Left renal pelvis (tissue), 4 donors: ENCODE results near the gene EFHC1. TPM values are rescaled to one million over a fixed set of nuclear protein-coding genes. Genes with fewer than 3 reads are reported as not detected.
"Not testable (repeated sequence)": the region's sequence is repeated elsewhere in the genome, so short reads cannot be mapped to it uniquely, and the experiment has no call there.

Experiments
- DNase-seq, 4 donors: peaks; one replicate each; pipeline ENCODE4 v3.0.0-alpha.2; 2013; ENCODE audit warnings: low read depth in 4 of 4, low spot score in 3 of 4
- polyA plus RNA-seq, 4 donors: library from polyadenylated mRNA; unstranded; fragments of 120-200 nt; gene quantifications; one replicate each; pipeline ENCODE4 v1.2.1, GENCODE V29; 2013; ENCODE audit not compliant: insufficient read length in 4 of 4

Gene EFHC1
- polyA plus RNA-seq, 4 donors, result 40.8 to 61.1 (median 56.8) TPM

DNA sequence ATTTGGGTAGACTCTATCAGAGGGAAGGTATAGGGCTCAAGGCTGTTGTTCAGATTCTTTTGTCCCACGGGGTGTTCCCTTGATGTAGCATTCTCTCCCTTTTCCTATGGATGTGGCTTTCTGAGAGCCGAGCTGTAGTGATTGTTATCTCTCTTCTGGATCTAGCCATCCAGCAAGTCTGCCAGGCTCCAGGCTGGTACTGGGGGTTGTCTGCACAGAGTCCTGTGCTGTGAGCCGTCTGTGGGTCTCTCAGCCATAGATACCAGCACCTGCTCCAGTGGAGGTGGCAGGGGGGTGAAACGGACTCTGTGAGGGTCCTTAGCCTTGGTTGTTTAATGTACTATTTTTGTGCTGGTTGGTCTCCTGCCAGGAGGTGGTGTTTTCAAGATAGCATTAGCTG, 13.2 kb downstream of the EFHC1 start:
- not testable (repeated sequence) for DNase-seq

DNA sequence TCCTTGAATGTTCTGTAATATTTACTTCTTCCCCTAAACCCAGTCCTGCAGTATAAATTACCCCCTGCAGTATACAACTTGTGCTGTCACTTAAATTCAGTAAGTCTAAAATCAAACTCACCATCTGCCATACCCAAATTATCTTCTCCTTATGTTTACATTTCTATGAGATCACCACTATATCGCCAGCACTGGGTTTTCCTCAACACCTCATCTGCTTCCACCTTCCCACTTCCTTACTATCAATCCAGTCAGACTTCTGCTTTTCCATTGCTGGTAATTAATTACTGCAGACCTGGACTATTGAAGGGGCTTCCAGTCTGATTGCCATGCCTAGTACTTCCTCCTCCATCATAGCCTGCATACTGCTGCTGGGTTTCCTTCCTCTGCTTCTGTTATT, 15.2 kb downstream of the EFHC1 start:
- DNase-seq, result no peak

DNA sequence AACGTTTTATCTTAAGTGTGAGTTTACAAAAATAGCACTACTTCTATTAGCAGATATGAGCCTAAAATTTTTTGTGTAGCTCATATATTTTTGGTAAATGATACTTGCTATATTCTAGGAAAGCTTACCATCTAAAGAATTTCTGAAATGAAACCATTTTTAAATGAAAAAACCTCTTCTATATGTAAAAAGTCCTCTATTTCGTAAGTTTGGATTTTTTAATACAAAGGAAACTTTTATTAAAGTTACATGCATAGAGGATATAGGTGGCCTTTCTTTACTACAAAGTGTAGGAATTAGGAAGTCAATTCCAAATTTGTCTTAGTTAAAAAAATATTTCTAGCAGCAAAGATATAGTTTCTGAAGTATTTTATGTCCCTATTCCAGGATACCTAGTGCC, 18.8 kb downstream of the EFHC1 start:
- DNase-seq, result no peak

DNA sequence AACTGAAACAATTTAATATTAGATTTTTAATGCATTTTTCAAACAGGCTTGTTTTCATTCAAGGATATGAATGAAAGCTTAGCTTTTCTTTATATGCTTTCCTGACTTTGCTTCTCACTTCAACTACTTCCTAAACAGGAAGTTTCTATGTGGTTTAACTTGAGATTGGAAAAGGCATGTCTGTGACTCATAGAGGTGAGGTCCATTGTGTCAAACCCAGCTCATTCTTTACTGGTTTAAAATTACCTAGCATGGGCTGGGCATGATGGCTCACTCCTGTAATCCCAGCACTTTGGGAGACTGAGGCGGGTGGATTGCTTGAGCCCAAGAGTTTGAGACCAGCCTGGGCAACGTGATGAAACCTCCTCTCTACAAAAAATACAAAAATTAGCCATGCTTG, 34.4 kb downstream of the EFHC1 start:
- no peak for DNase-seq

DNA sequence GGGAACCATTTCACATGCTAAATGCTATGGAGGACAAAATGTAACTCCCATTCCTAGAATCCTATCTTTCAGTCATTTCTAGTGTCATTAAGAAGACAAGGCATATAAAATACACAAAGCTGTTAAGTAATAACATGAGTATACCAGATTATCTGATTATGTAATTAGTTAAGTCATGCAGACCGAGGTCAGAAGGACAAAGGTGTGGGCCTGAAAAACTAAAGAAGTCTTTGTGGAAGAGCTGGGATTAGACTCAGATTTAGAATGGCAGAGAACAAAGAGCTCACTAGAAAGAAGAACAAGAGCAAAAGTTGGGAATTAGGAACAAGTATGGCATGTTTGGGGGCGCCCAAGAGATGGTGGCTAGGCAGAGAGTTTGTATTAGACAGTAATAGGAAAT, 37.0 kb downstream of the EFHC1 start:
- no peak for DNase-seq

DNA sequence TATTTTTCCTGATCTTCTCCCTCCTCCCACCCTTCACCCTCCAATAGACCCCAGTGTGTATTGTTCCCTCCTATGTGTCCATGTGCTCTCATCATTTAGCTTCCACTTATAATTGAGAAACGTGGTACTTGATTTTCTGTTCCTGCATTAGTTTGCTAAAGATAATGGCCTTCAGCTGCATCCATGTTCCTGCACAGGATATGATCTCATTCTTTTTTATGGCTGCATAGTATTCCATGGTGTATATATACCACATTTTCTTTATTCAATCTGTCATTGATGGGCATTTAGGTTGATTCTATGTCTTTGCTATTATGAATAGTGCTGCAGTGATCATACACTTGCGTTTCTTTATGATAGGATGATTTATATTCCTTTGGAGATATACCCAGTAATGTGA, 41.1 kb downstream of the EFHC1 start:
- not testable (repeated sequence) for DNase-seq

DNA sequence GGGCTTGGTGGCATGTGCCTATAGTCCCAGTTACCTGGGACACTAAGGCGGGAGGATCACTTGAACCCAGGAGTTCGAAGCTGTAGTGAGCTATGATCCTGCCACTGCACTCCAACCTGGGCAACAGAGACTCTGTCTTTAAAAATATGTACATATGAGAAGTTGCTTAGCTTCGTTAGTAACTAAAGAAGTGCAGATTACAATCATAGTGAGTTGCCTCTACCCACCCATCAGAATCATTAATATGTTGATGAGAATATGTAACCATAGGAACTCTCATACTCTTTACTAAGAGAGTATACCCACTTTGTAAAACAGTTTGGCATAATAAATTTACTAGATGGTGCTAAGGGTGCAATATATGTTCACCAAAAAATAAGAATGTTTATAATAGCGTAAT, 54.0 kb downstream of the EFHC1 start:
- no peak for DNase-seq

DNA sequence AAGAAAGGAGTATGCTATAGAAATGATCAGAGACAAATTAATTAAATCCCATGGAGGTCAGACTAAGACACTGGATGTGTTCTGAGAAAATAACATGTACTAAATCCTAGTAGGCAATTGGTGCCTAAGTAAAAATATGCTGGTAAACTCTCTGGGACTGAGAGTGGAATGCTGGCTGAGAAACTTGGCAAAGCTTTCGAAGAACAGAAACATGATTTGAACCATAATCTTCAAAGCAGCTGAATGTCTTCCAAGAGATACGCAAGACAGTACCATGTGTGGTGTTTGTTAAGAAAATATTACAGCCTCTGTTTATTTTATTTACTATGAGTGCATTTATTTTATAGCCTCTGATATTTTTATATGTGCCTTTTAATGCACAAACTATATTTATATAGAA, 55.2 kb downstream of the EFHC1 start:
- DNase-seq, result peak in 2 of 4 donors; percentile 4 to 6

DNA sequence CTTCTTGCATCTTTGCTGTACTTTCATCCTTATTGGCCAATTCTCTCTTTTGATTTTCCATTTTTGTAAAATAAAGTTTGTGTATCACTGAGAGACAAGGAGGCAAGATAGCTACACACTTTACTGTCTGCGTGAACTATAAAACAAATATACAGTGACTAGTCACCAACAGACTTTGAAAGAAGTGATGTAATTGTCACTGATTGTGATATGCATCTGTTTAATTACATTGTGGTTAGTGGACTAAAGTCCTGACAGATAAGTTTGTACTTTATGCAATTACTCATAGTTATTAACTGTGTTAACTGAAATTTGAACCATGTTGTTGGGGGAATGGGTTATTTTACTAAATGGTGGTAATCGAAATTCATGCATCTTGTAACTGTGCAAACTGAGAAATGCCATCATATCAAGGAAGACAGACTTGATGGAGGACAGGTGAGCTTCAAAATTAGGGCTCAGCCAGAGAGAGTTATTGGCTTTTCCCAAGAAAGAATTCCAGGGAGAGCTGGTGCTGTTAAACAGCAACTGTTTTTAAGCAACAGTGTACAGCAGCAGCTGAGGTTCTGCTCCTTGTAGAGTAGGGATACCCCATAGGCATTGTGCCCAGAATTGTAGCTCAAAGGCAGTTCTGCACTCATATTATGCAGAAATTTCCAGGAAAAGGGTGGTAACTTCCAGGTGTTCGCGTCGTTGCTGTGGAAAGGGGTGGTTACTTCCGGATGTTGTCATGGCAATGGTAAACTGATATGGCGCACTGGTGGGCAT, 62.9 kb downstream of the EFHC1 start:
- DNase-seq, result no peak

DNA sequence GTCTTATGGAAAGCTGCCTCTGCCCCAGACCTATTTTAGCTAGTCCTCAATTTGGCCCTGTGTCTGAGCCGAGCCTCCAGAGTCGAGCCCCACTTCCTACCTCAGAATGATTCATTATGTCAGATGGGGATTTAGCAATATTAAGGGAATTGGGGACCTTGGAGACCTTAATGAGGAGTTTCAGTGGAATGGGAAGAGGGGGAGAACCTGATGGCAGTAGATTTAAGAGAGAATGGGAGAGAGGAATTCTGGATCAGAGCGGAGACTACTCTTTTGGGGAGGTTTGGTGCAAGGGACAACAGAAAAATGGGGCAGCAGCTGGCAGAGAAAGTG, 63.5 kb downstream of the EFHC1 start:
- no peak for DNase-seq

DNA sequence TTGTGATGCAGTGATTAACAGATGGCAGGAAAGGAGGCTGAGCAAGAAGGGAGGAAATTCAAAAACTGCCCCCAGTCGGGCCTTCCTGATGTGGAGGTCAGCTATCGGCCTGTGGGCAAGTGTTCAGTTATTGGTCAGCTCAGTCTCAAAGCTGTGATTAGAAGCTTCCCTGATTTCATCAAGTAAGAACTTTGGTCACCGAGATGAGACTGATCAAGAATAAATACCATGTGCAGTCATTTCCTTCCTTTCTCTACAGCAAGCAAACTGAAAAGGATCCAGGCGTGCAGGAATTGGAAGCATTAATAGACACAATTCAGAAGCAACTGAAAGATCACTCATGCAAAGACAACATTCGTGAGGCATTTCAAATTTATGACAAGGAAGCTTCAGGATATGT, 69.7 kb downstream of the EFHC1 start:
- no peak for DNase-seq

DNA sequence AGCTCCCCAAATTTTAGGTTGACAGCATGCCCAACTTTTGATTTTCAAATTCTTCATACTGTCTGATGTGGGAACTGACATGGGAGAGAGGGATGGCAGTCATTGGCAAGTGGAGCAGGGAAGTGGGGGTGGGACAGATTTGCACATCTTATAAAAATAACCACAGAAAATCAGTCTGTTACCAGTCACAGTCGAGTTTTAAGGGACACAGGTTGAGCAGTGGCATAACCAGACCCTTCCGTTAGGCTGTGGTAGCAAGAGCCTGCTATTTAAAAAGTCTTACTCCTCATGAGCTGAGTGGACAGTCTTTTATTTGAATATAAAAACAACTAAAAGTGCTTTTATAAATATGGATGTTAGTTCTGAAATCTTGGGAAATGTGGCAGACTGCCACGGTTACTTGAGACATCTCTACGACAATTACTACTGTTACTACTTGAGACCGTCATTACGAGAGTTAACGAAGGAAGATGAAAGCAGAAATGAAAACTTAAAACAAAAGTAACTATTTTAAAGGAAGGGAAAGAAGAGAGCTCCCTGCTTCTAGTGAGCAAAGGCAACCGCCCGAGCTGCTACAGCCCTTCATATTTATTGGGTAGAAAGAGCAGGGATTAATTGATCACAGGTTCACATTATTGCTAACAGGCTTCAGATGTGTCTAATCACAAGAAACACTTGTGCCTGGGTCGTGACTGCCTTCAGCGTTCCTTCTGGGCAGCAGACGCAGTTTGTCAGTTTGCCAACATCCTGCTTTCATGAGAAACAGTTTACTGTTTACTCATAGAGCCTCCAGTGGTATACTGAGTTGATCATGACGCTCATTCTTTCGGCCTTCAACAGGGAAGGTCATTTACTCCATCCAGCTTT, 71.3 kb downstream of the EFHC1 start:
- no peak for DNase-seq

DNA sequence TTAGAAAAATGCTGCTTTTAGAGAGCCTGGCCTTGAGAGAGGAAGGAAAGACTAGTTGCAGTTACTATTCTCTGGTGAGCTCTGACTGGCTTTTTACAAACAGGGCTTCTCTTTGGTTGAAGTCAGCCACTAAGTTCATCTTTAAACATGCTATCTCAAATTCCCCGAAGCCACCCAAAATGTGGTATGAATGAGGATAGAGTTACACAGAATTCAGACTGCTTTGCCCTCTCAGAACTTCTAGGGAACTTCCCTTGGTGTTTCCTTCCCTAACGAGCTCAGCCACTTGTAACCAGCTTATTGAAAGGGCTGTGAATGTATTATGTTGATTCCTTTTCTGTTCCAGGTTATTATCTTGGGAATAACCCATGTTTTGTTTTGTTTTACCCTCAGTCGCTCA, 73.5 kb downstream of the EFHC1 start:
- DNase-seq, result no peak

DNA sequence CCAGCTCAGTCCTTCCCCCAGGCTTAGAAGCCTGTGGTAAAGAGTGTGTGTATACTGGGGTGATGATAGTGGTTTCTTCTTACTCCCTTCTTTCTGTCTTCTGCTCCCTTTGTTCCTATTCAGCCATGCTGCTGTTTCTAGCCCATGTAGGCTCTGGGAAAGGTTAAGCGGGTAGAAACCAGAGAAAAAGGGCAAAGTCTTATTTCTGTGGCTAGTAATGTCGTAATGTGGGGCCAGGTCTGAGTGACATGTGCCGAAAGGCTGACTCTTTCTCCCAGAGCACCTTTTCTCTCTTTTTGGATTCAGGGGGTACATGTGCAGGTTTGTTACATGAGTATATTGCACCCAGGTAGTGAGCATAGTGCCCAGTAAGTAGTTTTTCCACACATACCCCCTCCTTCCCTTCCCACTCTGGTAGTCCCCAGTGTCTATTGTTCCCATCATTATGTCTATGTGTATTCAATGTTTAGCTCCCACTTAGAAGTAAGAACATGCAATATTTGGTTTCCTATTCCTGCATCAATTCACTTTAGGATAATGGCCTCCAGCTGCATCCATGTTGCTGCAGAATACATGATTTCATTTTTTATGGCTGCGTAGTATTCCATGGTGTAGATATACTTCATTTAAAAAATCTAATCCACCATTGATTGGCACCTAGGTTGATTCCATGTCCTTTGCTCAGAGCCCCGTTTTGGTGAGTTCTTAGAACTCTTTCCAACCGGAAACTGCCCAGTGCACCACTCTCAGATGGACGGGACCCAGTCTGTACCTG, 74.3 kb downstream of the EFHC1 start:
- DNase-seq, result no peak

DNA sequence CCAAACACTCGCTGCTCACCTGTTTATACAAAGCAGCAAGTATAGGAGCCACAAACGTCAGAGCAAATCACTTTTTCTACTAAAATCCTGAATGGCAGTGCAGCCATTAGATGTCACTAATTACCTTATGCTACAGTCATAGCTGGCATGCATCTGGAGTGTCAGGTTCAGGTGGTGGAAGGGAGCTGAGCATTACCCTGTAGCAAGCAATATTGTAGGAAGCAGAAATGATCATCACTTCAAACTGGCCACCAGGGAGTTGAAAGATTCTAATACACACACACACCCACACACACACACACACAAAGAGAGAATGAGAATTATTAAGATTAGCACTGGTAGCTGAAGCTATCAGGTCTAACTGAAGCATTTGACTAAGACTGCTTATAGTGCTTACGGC, 75.8 kb downstream of the EFHC1 start:
- DNase-seq, result no peak

DNA sequence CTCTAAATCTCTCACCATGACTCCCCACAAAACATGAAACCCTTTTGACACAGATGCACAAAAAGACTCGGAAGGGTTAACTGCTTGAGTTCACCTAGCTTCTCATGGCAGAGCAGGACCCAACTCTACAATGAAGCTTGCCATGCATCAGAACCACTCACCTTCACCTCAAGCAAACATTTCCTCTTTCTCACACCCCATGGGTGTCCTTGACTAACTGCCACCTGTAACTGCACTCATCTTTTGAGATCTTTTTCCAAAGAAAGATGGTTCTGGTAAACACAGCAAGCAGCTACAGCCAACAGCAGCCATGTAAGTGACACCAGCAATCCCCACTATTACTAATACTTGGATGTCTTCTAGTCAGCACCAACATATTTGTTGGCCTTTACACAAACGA, 76.5 kb downstream of the EFHC1 start:
- DNase-seq, result no peak

DNA sequence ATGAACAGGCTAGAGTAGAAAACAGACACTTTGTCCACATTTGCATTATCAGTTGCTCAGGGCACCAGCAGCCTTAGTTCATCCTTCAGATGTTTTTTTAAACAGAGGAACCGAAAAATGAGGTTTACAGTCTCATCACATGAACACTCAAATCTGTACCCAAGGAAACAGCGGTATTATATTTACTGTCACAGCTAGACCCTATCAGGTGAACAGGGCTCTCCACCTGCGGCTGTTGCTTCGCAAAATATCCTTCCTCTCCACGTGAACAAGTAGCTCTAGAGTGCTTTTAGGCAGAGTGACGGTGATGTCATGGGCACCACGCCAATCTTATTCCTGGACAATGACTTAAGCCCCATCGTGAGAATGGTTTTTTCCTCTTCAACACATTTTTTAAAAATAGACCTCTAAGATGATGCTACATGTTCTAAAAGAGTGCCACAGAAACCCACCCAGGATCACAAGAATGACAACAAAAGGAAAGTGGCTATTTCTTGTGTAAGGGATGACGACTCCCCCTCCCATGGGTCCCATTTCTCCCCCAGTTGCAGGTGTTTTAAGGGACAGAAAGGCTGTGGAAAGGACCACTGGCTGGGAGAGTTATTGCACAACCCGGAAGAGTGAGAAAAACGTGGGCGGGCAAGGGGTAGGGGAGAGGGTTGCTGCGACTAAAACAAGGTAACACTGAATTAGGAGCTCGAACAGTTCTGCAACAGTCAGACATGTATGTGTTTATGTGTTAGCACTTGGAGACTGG, 77.7 kb downstream of the EFHC1 start:
- no peak for DNase-seq

DNA sequence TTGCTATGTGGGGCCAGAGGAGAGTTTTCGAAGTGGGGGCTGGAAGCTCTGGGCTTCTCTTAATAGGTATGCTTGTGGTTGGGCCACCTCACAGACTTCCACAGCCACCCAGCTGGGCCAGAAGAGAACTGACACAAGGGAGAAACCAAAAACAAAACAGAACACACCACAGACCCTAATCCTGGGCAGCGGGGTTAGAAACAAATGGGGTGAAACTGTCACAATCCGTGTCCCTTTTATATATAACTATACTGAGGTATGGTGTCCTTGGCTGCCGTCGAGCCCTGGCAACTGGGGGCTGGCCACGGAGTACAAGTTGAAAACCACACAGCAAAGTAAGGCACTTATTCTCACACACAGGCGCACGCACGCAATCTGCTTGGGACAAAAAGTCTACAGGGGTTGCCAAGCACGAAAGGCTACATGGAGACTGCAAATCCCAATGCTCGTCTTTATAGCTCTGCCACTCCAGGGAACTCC, 78.4 kb downstream of the EFHC1 start:
- DNase-seq, result no peak

DNA sequence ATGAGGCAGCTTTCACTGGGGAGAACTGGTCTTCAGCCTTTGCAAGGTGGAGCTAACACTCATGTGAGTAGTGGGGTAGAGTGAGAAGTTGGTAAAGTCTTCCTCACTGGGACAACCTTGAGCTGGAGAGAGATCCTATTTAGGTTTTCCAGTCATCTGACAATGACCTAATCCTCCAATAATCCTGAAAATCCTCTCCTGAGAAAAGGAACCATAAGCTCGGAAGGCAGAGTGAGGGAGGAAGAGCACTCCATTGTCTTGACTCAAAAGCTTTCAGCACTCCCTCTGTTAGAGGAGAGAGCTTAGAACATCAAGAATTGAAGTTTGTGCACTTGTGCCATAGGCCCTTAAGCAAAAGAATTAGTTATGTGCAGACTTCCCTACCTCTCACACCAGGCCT, 78.9 kb downstream of the EFHC1 start:
- DNase-seq, result no peak

DNA sequence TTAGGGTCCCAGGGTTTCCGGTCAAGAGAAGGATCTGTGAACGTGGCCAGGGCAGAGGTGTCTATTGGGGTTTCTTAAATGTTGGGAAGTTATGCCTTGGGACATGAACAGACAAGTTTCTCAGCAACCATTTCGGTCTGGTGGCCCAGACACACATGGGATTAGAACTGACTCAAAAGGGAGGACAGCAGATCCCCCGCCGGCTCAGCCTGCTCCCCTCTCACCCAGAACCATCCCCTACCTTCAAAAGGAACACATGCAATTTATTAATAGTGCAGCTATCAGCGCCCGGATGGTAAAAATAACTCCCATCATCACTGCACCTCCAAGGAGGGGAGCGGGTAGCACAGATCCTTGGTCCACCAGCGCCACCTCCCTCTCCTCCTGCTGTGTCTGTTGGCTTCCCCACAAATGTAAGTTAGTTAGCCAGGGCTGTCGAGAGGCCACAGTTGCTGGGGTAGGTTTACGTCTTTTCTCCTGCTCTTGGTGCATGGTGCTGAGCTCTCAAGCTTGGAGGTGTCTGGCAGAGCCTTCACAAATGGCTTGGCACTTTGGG, 79.6 kb downstream of the EFHC1 start:
- no peak for DNase-seq
